Measurements from ENCODE around the gene RXRG.

GRCh38 chr1:165365341-165365740 lies 79.6 kb downstream of the RXRG start:
- no peak for TF ChIP-seq CTCF (IDR thresholded peaks at IDR 0.05)
- TF ChIP-seq POLR2A (IDR thresholded peaks at IDR 0.05) = no peak

Measured in adrenal gland (tissue), 5 donors.